Loucy (cell line): ENCODE measurements around the gene KLF9.

Source experiments
- H2AFZ ChIP-seq: fragments of 200-600 bp; sonication (generic); 2 replicates; pipeline ENCODE4 v1.6.0; 2016; ENCODE audit warnings: antibody characterized with exemption, mild to moderate bottlenecking, low read length, moderate library complexity
- H3F3A ChIP-seq: fragments of 200-600 bp; 2 replicates; pipeline ENCODE4 v1.6.0; 2016; ENCODE audit warnings: antibody characterized with exemption, low read depth, mild to moderate bottlenecking
- H3K27me3 ChIP-seq: fragments of 200-600 bp; sonication (generic); 2 replicates; pipeline ENCODE4 v1.6.1; 2014; ENCODE audit warnings: low read length, mild to moderate bottlenecking; ENCODE audit not compliant: insufficient read depth, poor library complexity, severe bottlenecking
- H3K36me3 ChIP-seq: fragments of 200-600 bp; sonication (generic); 2 replicates; pipeline ENCODE4 v1.6.1; 2016; ENCODE audit warnings: low read length; ENCODE audit not compliant: insufficient read depth
- H3K4me1 ChIP-seq: fragments of 200-600 bp; sonication (generic); 2 replicates; pipeline ENCODE4 v1.5.1; 2014; ENCODE audit warnings: low read length, mild to moderate bottlenecking; ENCODE audit not compliant: insufficient read depth, poor library complexity, severe bottlenecking
- H3K4me2 ChIP-seq: fragments of 200-600 bp; sonication (generic); 2 replicates; pipeline ENCODE4 v1.6.0; 2014; ENCODE audit warnings: antibody characterized with exemption, low read length, low read depth, mild to moderate bottlenecking; ENCODE audit not compliant: poor library complexity, severe bottlenecking
- H3K4me3 ChIP-seq: fragments of 200-600 bp; sonication (generic); 2 replicates; pipeline ENCODE4 v1.5.1; 2014; ENCODE audit warnings: low read length, mild to moderate bottlenecking, mixed read lengths; ENCODE audit not compliant: poor library complexity, severe bottlenecking
- H3K79me2 ChIP-seq: fragments of 200-600 bp; sonication (generic); 2 replicates; pipeline ENCODE4 v1.6.1; 2014; ENCODE audit warnings: low read length; ENCODE audit not compliant: insufficient read depth
- H3K9ac ChIP-seq: fragments of 200-600 bp; sonication (generic); 2 replicates; pipeline ENCODE4 v1.6.0; 2014; ENCODE audit warnings: mild to moderate bottlenecking, low read depth, low read length, moderate library complexity; ENCODE audit not compliant: poor library complexity, severe bottlenecking
- H3K9me2 ChIP-seq: fragments of 200-600 bp; sonication (generic); replicated peaks from 2 replicates; pipeline ENCODE4 v1.6.1; 2016; ENCODE audit warnings: low read depth, low read length, mixed read lengths
- H3K9me3 ChIP-seq: fragments of 200-600 bp; sonication (generic); 2 replicates; pipeline ENCODE4 v1.6.1; 2014; ENCODE audit warnings: mild to moderate bottlenecking, antibody characterized with exemption, low read length, low read depth; ENCODE audit not compliant: insufficient read depth
- H4K20me1 ChIP-seq: fragments of 200-600 bp; sonication (generic); 2 replicates; pipeline ENCODE4 v1.6.0; 2014; ENCODE audit warnings: antibody characterized with exemption, low read length, mild to moderate bottlenecking; ENCODE audit not compliant: insufficient read depth, poor library complexity, severe bottlenecking
- EZH2phosphoT487 ChIP-seq: fragments of 200-600 bp; IDR thresholded peaks from 2 replicates; pipeline ENCODE4 v1.6.1; 2018; ENCODE audit warnings: antibody characterized with exemption, mild to moderate bottlenecking, moderate library complexity, borderline replicate concordance
- TF ChIP-seq, protein P1 (sequence below): fragments of 200-600 bp; sonication (generic); conservative IDR thresholded peaks from 2 replicates; pipeline ENCODE4 v1.5.1; 2014; ENCODE audit warnings: mild to moderate bottlenecking, antibody characterized with exemption, low read length

The KLF9 gene

DNA sequence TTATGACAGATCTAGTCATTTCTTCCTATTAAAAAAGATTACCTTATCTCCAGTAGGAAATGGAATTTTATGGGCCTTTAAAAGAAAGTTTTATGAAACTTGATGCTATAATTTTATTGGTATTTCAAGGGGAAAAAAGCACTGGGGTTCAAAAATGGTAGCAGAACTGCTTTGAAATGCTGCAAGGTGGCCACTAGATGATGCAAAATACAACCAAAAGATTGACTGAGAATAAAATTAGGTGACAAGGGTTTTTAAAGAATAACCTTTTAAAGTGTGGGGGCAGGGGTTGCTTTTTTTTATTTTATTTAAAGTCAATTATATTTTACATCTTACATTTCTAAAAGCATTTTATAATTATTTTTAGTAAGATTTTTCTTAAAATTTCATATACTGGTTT lies 61.7 kb downstream of the KLF9 start:
- peaks cover 31% of the 10 kb centered on the region; the same call in 1 of the 2 replicates for H3K36me3 ChIP-seq
- no peaks in the 10 kb centered on the region for H3K27me3 ChIP-seq

DNA sequence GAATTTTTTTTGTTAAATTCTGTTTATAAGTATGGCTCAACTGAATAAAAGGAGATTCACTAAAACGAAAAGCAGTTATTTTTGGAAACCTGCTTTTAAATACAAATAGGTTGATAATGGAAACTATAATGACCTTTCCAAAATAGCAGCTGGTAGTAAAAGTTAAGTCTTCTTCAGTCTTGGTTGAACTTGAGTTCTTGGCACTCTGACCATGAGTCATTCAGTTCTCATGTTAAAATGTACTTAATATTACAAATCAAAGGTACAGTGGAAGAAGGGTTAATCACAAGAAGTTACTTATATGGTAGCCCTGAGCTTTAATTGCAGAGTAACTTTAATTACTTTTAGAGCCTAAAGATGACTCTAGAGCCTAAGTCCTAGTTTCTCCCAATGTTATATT lies 62.1 kb downstream of the KLF9 start:
- H4K20me1 ChIP-seq, result no peaks in the 10 kb centered on the region
- H3K27me3 ChIP-seq, result no peaks in the 10 kb centered on the region
- H2AFZ ChIP-seq, result no peak overlapping the region
- no peaks in the 10 kb centered on the region for H3K4me1 ChIP-seq
- peaks cover 32% of the 10 kb centered on the region; the same call in 1 of the 2 replicates for H3K36me3 ChIP-seq
- H3K9ac ChIP-seq, result no peak overlapping the region
- no peaks in the 10 kb centered on the region for H3F3A ChIP-seq
- H3K9me3 ChIP-seq, result no peaks in the 10 kb centered on the region
- H3K9me2 ChIP-seq, result no peaks in the 10 kb centered on the region
- no peak overlapping the region for H3K4me3 ChIP-seq
- no peak overlapping the region for H3K4me2 ChIP-seq
- no peaks in the 10 kb centered on the region for H3K79me2 ChIP-seq
- TF ChIP-seq, protein P1, sequence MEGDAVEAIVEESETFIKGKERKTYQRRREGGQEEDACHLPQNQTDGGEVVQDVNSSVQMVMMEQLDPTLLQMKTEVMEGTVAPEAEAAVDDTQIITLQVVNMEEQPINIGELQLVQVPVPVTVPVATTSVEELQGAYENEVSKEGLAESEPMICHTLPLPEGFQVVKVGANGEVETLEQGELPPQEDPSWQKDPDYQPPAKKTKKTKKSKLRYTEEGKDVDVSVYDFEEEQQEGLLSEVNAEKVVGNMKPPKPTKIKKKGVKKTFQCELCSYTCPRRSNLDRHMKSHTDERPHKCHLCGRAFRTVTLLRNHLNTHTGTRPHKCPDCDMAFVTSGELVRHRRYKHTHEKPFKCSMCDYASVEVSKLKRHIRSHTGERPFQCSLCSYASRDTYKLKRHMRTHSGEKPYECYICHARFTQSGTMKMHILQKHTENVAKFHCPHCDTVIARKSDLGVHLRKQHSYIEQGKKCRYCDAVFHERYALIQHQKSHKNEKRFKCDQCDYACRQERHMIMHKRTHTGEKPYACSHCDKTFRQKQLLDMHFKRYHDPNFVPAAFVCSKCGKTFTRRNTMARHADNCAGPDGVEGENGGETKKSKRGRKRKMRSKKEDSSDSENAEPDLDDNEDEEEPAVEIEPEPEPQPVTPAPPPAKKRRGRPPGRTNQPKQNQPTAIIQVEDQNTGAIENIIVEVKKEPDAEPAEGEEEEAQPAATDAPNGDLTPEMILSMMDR, result no peak
- TF ChIP-seq EZH2phosphoT487, result no peak

More for the DNA sequence above, 61.7 kb downstream of the KLF9 start:
- H4K20me1 ChIP-seq, result no peaks in the 10 kb centered on the region
- H3K9ac ChIP-seq, result no peak overlapping the region
- H3F3A ChIP-seq, result no peaks in the 10 kb centered on the region
- H3K4me3 ChIP-seq, result no peak overlapping the region
- TF ChIP-seq, protein P1, result peak; percentile 58
- TF ChIP-seq EZH2phosphoT487, result no peak
- no peaks in the 10 kb centered on the region for H3K9me3 ChIP-seq
- H2AFZ ChIP-seq, result no peak overlapping the region
- H3K79me2 ChIP-seq, result no peaks in the 10 kb centered on the region
- H3K9me2 ChIP-seq, result no peaks in the 10 kb centered on the region
- H3K4me2 ChIP-seq, result no peak overlapping the region
- H3K4me1 ChIP-seq, result no peaks in the 10 kb centered on the region

DNA sequence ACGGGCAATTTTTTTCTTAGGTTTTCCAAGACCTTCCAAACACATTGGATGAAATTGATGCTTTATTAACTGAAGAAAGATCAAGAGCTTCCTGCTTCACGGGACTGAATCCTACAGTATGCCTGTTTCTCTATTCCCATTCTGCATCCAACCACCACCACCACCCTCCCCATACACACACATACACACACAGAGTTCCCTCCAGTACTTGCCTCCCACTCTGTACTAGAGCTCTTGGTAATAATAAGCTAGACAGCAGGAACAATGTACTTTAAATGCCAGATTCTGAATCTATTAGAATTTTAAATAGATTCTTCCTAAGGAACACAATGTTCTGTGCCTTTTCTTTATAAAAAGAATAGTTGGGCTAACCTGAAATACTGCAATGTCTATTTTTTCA lies 67.4 kb downstream of the KLF9 start:
- Histone ChIP-seq H3K36me3 (peaks cover 41% of the 10 kb centered on the region), H3K4me2 (no peak overlapping the region), H4K20me1 (no peaks in the 10 kb centered on the region), H3K27me3 (no peaks in the 10 kb centered on the region), H3K4me3 (no peak overlapping the region), H3F3A (no peaks in the 10 kb centered on the region), H3K79me2 (no peaks in the 10 kb centered on the region), H3K9me3 (no peaks in the 10 kb centered on the region), H2AFZ (no peak overlapping the region), H3K9ac (no peak overlapping the region), H3K9me2 (no peaks in the 10 kb centered on the region), H3K4me1 (no peaks in the 10 kb centered on the region)
- no peak for TF ChIP-seq EZH2phosphoT487
- TF ChIP-seq, protein P1, result no peak
